Astrocyte of the cerebellum (primary cell): Measurements from ENCODE around the gene CHD6.

Experiments
- DNase-seq: peaks from one replicate; pipeline ENCODE4 v3.0.0-alpha.2; 2011; ENCODE audit warnings: low read depth
- H3K4me3 ChIP-seq: 2 replicates; pipeline ENCODE4 v1.5.1; 2011; ENCODE audit warnings: mild to moderate bottlenecking, low read depth, low read length, moderate library complexity
- CTCF ChIP-seq: IDR thresholded peaks from 2 replicates; pipeline ENCODE4 v1.5.1; 2012; ENCODE audit warnings: low read length, low read depth, moderate library complexity, mild to moderate bottlenecking; ENCODE audit errors: missing control alignments
- in situ Hi-C: cut with HindIII; loops from 2 replicates; pipeline ENCODE4 v1.10.0; 2017; ENCODE audit warnings: low sequenced_read_pairs

The CHD6 gene

GRCh38 chr20:41571006-41571405, 47.2 kb downstream of the CHD6 start:
- no peak for DNase-seq
- no peak overlapping the region for H3K4me3 ChIP-seq
- in situ Hi-C loops = no loop called here
- TF ChIP-seq CTCF = no peak

GRCh38 chr20:41570557-41570956, 47.6 kb downstream of the CHD6 start:
- in situ Hi-C loops = no loop called here
- TF ChIP-seq CTCF = no peak
- no peak for DNase-seq
- no peak overlapping the region for H3K4me3 ChIP-seq

- H3K4me3 ChIP-seq = no peak overlapping the region
- TF ChIP-seq CTCF = no peak
- DNase-seq = no peak
- in situ Hi-C loops = no loop called here
Observed at GRCh38 chr20:41567615-41568014, 50.6 kb downstream of the CHD6 start.

- no peak overlapping the region for H3K4me3 ChIP-seq
- no peak for DNase-seq
- TF ChIP-seq CTCF = no peak
- in situ Hi-C loops = no loop called here
Observed at GRCh38 chr20:41566896-41567527, 51.2 kb downstream of the CHD6 start.

- no peak for TF ChIP-seq CTCF
- in situ Hi-C loops = no loop called here
- DNase-seq = no peak
- H3K4me3 ChIP-seq = no peak overlapping the region
Observed at GRCh38 chr20:41563087-41563486, 55.1 kb downstream of the CHD6 start.

- in situ Hi-C loops = no loop called here
- H3K4me3 ChIP-seq = no peak overlapping the region
- DNase-seq = no peak
- no peak for TF ChIP-seq CTCF
Observed at GRCh38 chr20:41560970-41561369, 57.2 kb downstream of the CHD6 start.
